Measurements from ENCODE around the gene STC2.

Gene STC2

GRCh38 chr5:173271419-173271818, 56.8 kb downstream of the STC2 start:
- in situ Hi-C loops (cut with MboI; ENCODE audit: low pct_unique_long_range_greater_than_20kb, low sequenced_read_pairs, unreplicated experiment) = no loop called here
- no peak for TF ChIP-seq CTCF (IDR thresholded peaks at IDR 0.05; ENCODE audit: extremely low read depth, insufficient read depth, missing control alignments)
- no peak for DNase-seq (ENCODE audit: low spot score)

GRCh38 chr5:173268750-173269432, 59.3 kb downstream of the STC2 start:
- in situ Hi-C loops (cut with MboI; ENCODE audit: low pct_unique_long_range_greater_than_20kb, low sequenced_read_pairs, unreplicated experiment) = no loop called here
- DNase-seq (ENCODE audit: low spot score) = no peak
- TF ChIP-seq CTCF (IDR thresholded peaks at IDR 0.05; ENCODE audit: extremely low read depth, insufficient read depth, missing control alignments) = no peak

GRCh38 chr5:173265433-173265832, 62.8 kb downstream of the STC2 start:
- in situ Hi-C loops (cut with MboI; ENCODE audit: low pct_unique_long_range_greater_than_20kb, low sequenced_read_pairs, unreplicated experiment) = no loop called here
- no peak for DNase-seq (ENCODE audit: low spot score)
- TF ChIP-seq CTCF (IDR thresholded peaks at IDR 0.05; ENCODE audit: extremely low read depth, insufficient read depth, missing control alignments) = no peak

Data from GM13977 (cell line).